Measurements from ENCODE around the gene WASF1. TPM values are rescaled to one million over a fixed set of nuclear protein-coding genes. Genes with fewer than 3 reads are reported as not detected.

The WASF1 gene
- polyA plus RNA-seq, 1 experiment = 22.3 TPM

GRCh38 chr6:110068592-110068967 lies 110.9 kb downstream of the WASF1 start:
- DNase-seq (ENCODE audit: low read depth, low spot score) = no peak
- H3K9me3 ChIP-seq (ENCODE audit: control insufficient read depth, insufficient read depth, low read length) = no peaks in the 10 kb centered on the region
- ChIA-PET CTCF (no interaction called here), POLR2A (no interaction called here)
- TF ChIP-seq CTCF (IDR thresholded peaks at IDR 0.05; ENCODE audit: low read depth, low read length) = no peak
- H3K4me3 ChIP-seq (ENCODE audit: low read depth, low read length) = no peak overlapping the region
- H3K27me3 ChIP-seq (ENCODE audit: control insufficient read depth, insufficient read depth, low read length) = peaks cover 14% of the 10 kb centered on the region
- H3K27ac ChIP-seq (ENCODE audit: low read depth, low read length) = no peak overlapping the region

- ChIA-PET CTCF (no interaction called here), POLR2A (interaction anchor here (0.6 kb wide), 1 partner anchor 112 kb away, joined by 5 read pairs; the partner anchor contains the start of gene WASF1)
- Histone ChIP-seq H3K27me3 (ENCODE audit: control insufficient read depth, insufficient read depth, low read length) (peaks cover 14% of the 10 kb centered on the region), H3K9me3 (ENCODE audit: control insufficient read depth, insufficient read depth, low read length) (no peaks in the 10 kb centered on the region), H3K27ac (ENCODE audit: low read depth, low read length) (no peak overlapping the region), H3K4me3 (ENCODE audit: low read depth, low read length) (no peak overlapping the region)
- no peak for TF ChIP-seq CTCF (IDR thresholded peaks at IDR 0.05; ENCODE audit: low read depth, low read length)
- no peak for DNase-seq (ENCODE audit: low read depth, low spot score)
Measured at GRCh38 chr6:110067837-110068591, 111.5 kb downstream of the WASF1 start.

- Histone ChIP-seq H3K9me3 (ENCODE audit: control insufficient read depth, insufficient read depth, low read length) (no peaks in the 10 kb centered on the region), H3K27ac (ENCODE audit: low read depth, low read length) (no peak overlapping the region), H3K27me3 (ENCODE audit: control insufficient read depth, insufficient read depth, low read length) (peaks cover 24% of the 10 kb centered on the region), H3K4me3 (ENCODE audit: low read depth, low read length) (no peak overlapping the region)
- no peak for TF ChIP-seq CTCF (IDR thresholded peaks at IDR 0.05; ENCODE audit: low read depth, low read length)
- DNase-seq (ENCODE audit: low read depth, low spot score) = no peak
- ChIA-PET CTCF (interaction anchor here (1.6 to 2.9 kb wide), 2 partner anchors 11 to 25 kb away, joined by 3 to 8 read pairs; no protein-coding TSS in a partner anchor), POLR2A (no interaction called here)
Measured at GRCh38 chr6:110064744-110065524, 114.5 kb downstream of the WASF1 start.

GRCh38 chr6:110063594-110064263 lies 115.7 kb downstream of the WASF1 start:
- POLR2A ChIA-PET = no interaction called here
- no peak for TF ChIP-seq CTCF (IDR thresholded peaks at IDR 0.05; ENCODE audit: low read depth, low read length)
- Histone ChIP-seq H3K9me3 (ENCODE audit: control insufficient read depth, insufficient read depth, low read length) (no peaks in the 10 kb centered on the region), H3K27me3 (ENCODE audit: control insufficient read depth, insufficient read depth, low read length) (peaks cover 24% of the 10 kb centered on the region), H3K4me3 (ENCODE audit: low read depth, low read length) (no peak overlapping the region), H3K27ac (ENCODE audit: low read depth, low read length) (no peak overlapping the region)
- CTCF ChIA-PET = no interaction called here
- no peak for DNase-seq (ENCODE audit: low read depth, low spot score)
